Cortex of kidney (tissue), 1 donor: ENCODE results near the gene UNC5A.

Experiments used
- DNase-seq: peaks from one replicate; lab custom pipeline; 2025; lab: John Stamatoyannopoulos, UW

Gene UNC5A

GRCh38 chr5:176781638-176782570 is 28.5 kb upstream of the UNC5A start:
- no peak for DNase-seq

- no peak for DNase-seq
Observed at GRCh38 chr5:176784218-176785165, 25.9 kb upstream of the UNC5A start.

DNA sequence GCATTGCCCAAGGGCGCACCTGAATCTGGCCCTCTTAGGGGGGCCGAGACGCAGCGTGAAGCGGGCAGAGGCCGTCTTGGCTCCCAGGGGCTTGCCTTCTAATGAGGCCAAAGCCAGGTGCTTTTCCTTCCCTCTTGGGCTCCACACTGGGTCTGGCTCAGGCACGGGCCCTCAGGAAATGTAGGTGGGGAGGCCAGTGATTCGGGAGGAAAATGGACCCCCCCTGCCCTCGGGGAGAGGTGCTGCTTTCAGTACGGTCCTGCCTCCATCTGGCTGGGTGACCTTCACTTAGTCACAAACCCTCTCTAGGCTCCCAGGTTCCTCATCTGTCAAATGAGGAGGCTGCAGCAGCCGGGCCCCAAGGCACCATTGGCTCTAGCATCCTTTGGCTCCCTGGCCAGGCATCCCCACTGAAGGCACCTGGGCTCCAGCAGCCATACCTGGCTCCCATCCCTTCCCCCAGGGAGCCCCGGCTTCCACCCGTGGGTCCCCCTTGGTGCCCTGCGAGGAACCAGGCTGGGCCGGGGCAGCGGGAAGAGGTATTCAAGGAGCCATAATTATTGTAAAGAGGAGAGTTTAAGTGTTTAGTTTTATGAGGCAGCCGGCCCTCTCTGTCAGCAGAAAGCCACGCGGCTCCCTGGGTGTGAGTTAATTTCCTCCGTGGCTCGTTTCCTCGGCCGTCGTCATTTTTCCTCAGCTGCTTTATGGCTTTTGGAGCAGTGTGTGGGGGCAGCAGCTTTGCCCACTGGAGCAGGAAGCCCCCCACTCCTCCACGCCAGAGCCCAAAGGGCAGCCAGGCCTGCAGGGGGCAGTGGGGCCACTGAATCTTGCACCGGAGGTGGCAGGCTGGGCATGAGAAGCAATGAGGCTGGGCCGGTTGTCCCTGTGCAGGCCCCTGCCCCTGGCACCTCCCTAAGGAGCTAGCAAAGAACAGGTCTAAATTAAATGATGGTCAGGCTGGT is 24.9 kb upstream of the UNC5A start:
- DNase-seq, result no peak

- no peak for DNase-seq
Observed at GRCh38 chr5:176787676-176788075, 22.7 kb upstream of the UNC5A start.

DNA sequence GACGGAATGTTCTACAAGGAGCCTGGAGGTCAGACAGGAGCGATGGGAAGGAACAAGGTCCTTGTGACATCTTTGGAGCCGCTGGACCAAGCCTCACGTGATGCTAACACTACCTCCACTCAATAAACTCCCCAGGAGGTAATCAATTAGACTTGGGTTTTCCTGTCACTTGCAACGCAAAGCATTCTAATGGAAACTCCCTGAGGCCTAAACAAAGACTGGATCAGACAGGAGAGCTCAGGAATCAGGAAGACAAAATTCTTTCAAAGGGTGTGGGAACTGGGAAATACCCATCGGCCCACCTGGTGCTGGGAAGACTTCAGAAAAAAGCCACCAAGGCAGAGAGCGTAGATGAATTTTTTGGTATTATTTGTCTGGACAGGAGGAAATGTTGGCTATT is 22.3 kb upstream of the UNC5A start:
- no peak for DNase-seq

GRCh38 chr5:176788941-176789872 is 21.2 kb upstream of the UNC5A start:
- DNase-seq, result no peak

DNA sequence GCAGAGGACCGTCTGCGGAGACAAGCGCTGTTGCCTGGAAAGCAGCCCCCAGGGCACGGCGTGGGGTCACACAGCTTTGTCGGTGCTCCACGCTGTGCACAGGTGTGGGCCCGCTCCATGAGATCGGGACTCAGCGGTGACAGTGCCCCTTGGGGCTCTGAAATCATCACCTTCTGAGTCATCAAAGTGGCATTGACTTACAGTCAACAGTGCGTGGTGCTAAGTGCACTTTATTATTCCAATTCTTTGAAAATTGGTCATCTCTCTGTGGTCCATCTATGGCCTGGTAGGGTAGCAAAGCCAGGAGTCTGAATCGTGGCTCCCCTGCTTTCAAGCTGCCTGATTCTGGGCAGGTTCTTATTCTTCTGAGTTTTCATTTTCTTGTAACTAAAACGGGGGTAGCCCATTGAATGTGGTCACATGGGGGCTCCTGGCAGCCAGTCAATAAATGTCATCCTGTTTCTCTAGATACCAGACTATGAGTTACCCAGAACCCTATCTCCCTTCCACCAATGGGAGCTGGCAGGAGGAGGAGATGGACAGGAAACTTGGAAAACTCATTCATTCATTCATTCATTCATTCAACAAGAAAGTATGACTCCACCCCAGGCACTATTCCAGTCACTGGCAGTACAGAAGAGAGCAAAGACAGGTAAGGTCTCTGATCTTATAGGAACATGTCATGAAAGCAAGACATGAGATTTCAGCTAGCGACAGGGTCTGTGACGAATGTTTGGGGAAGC is 20.3 kb upstream of the UNC5A start:
- no peak for DNase-seq

- DNase-seq, result no peak
Observed at GRCh38 chr5:176790941-176791340, 19.4 kb upstream of the UNC5A start.

DNA sequence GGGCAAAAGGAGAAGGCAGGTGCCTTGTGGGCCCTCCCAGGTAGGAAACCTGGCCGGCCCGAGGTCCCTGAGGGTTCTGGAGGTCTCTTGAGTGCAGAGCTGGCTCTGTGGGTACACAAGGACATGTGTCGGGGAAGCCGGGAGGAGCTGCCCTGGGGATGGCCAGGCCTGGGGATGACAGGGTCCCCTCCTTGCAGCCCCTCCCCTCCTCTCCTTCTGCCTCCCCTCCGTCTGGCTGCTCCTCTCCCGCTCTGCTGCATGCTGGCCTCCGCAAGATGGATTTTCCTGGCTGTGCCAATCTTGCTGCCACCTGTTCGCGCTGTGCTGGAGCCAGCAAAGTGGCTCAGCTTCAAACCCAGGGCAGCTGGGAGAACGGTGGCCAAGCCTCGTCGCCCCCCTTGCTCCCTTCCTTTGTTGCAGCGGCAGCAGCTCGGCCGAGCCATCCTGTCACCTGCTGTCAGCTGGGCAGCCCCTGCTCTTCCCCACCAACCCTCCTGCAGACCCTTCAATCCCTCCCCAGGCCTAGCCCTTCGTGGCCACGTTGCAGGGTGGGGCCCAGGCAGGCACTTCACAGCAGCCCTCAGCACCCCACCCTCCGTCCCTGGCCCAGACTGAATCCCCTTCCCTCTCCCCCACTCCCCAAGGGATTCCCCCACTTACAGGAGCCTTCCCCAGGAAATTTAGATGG is 17.6 kb upstream of the UNC5A start:
- DNase-seq, result no peak

DNA sequence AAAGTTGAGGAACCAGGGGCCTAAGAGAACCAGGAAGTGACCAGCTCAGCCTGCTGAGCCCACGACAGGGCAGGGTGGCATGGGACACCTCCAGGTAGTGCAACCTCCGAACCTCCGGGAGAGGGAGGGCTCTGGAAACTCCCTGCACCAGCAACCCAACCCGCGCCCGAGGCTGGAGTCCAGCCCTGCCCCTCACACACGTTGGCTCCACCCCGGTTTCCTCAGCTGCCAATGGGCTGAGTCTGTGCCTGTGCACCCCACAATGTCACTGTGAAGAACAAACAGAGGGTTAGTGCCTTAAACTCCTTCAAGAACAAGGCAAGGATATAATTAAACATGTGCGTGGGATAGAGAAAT is 17.0 kb upstream of the UNC5A start:
- DNase-seq, result no peak

DNA sequence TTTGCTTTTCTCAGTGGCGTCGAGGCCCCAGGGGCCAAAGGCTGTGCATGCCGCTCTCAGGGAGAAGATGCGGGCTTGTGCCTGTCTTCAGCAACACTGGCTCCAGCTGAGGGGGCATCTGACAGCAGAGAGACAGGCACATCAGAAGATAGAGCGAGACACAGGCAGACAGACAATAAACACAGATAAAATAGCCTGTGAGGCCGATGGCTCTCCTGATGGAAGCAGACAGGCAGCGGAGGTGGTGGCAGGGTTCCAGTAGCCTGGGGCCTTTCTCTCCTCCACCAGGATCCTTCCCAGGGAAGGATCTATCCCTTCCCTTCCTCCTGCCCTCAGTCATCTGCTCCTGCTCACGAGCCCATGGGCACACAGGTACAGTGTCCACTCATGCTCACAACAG is 16.6 kb upstream of the UNC5A start:
- no peak for DNase-seq

- no peak for DNase-seq
Observed at GRCh38 chr5:176794509-176794908, 15.8 kb upstream of the UNC5A start.

- no peak for DNase-seq
Observed at GRCh38 chr5:176796411-176796810, 13.9 kb upstream of the UNC5A start.

- DNase-seq, result no peak
Observed at GRCh38 chr5:176796970-176797369, 13.4 kb upstream of the UNC5A start.

DNA sequence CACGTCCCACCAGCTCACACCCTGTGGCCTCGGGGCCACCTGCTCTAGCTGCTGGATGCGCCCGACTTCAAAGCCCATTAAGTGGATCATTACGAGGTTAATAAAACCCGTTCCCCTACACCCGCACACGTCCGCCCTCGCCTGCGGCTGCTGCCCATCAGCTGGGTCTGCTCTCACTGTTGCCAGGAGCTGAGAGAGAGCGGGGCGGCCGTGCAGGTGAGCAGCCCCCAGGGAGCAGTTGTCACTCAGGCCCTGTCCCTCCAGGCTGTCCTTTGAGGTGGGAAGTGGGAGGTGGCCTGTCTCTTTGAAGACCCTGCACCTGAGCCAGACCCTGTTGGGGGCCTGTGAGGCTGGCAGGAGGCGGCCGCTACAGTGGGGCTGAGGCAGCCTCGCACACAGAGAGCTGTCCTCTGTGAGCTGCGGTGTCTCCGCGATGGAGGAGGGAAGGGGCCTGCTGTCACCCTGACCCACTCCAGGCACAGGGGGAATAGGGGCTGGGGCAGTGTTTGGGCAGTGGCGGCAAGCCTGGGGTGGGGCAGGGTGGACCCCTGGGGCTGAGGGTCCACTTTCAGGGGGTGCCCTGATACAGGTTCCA is 12.8 kb upstream of the UNC5A start:
- no peak for DNase-seq

GRCh38 chr5:176798086-176798876 is 12.1 kb upstream of the UNC5A start:
- DNase-seq, result no peak

- no peak for DNase-seq
Observed at GRCh38 chr5:176798949-176799348, 11.4 kb upstream of the UNC5A start.

- no peak for DNase-seq
Observed at GRCh38 chr5:176799488-176799887, 10.9 kb upstream of the UNC5A start.
